ENCODE measurements around the gene MAGEA10. TPM values are rescaled to one million over a fixed set of nuclear protein-coding genes. Genes with fewer than 3 reads are reported as not detected.

The MAGEA10 gene
- total RNA-seq, 1 experiment from 2014 or later = not detected

DNA sequence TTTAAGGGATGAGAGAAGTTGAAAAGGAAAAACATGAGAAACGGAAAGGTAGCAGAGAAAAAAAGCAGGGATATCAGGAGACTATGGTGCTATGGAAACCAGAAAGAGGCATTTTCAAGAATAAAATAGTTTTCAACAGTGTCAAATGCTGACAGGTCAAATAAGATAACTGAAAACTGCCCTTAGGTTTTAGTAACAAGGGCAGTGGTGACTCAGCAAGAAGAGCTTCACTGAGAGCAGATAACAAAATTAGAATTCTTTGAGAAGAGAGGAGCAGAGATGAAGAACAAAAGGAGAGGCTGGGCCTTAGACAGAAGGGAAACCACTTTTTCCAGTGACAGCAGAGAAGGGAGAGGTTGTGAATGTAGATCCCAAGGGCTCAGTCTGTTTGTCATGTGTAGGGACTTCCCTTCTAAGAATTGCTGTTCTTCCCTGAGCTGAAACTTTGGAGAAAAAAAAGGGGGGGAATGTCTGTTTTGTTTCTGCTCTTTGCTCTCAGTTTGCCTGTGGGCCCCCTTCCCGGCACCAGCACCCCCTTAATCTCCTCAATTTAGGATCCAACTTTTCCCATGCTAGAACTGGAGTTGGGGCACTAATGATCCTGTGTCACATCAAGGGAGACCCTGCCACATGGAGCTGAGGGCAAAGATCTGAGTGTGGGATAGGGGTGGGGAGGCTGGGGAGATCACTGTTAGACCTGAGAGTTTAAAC is 26.8 kb upstream of the MAGEA10 start:
- no peak overlapping the region for H3T11ph ChIP-seq (ENCODE audit: low read length)
- H3K4me2 ChIP-seq (ENCODE audit: insufficient read depth, insufficient read length, low read length) = no peak overlapping the region
- H2BK20ac ChIP-seq (ENCODE audit: low read depth, low read length, poor library complexity, severe bottlenecking) = no peak overlapping the region
- DNase-seq = no peak
- no peak overlapping the region for H3K56ac ChIP-seq (ENCODE audit: insufficient read length, low read depth, low read length)
- Mint-ChIP-seq H3K4me3 (no peak overlapping the region), H3K4me1 (no peaks in the 10 kb centered on the region), H3K27ac (no peak overlapping the region), H3K9me3 (peaks cover 59% of the 10 kb centered on the region in 2 experiments), H3K27me3 (ENCODE audit: low read depth) (no peaks in the 10 kb centered on the region; the same call in none of the 2 replicates), H3K36me3 (ENCODE audit: insufficient read depth in 1 of 3, low read depth in 3 of 3) (peaks cover 8 to 11% (median 10%) of the 10 kb centered on the region in 3 experiments)
- H4K8ac ChIP-seq (replicated peaks; ENCODE audit: insufficient read length, low read depth, low read length) = no peak overlapping the region
- H3K18ac ChIP-seq (ENCODE audit: insufficient read length, low read depth, low read length) = no peak overlapping the region
- H3K23me2 ChIP-seq (ENCODE audit: insufficient read length, low read depth, low read length, poor library complexity, severe bottlenecking) = no peaks in the 10 kb centered on the region
- H3K23ac ChIP-seq (ENCODE audit: insufficient read length, low read depth, low read length) = no peak overlapping the region
- peaks cover 62% of the 10 kb centered on the region for H3K9me3 ChIP-seq (ENCODE audit: control insufficient read depth, low read depth, low read length)
- H3K79me2 ChIP-seq (ENCODE audit: insufficient read depth, low read length) = no peaks in the 10 kb centered on the region
- H4K91ac ChIP-seq (ENCODE audit: insufficient read length, low read depth, low read length) = no peak overlapping the region
- H3K4me1 ChIP-seq (ENCODE audit: insufficient read depth, low read length) = no peaks in the 10 kb centered on the region
- TF ChIP-seq, protein P1, sequence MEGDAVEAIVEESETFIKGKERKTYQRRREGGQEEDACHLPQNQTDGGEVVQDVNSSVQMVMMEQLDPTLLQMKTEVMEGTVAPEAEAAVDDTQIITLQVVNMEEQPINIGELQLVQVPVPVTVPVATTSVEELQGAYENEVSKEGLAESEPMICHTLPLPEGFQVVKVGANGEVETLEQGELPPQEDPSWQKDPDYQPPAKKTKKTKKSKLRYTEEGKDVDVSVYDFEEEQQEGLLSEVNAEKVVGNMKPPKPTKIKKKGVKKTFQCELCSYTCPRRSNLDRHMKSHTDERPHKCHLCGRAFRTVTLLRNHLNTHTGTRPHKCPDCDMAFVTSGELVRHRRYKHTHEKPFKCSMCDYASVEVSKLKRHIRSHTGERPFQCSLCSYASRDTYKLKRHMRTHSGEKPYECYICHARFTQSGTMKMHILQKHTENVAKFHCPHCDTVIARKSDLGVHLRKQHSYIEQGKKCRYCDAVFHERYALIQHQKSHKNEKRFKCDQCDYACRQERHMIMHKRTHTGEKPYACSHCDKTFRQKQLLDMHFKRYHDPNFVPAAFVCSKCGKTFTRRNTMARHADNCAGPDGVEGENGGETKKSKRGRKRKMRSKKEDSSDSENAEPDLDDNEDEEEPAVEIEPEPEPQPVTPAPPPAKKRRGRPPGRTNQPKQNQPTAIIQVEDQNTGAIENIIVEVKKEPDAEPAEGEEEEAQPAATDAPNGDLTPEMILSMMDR (conservative IDR thresholded peaks at IDR 0.05) = no peak
- H3K14ac ChIP-seq (ENCODE audit: insufficient read depth, low read length) = no peak overlapping the region
- H2AFZ ChIP-seq (ENCODE audit: low read length) = no peak overlapping the region
- no peak overlapping the region for H4K5ac ChIP-seq (ENCODE audit: insufficient read length, low read depth, low read length)
- H2AK5ac ChIP-seq (ENCODE audit: insufficient read length, low read length) = no peak overlapping the region
- H2BK120ac ChIP-seq (ENCODE audit: low read depth, low read length, poor library complexity, severe bottlenecking) = no peak overlapping the region
- no peak overlapping the region for H2BK12ac ChIP-seq (ENCODE audit: insufficient read length, low read depth, low read length)
- no peak overlapping the region for H3K9ac ChIP-seq (ENCODE audit: extremely low read depth, insufficient read length, low read length)
- no peaks in the 10 kb centered on the region for H4K20me1 ChIP-seq (ENCODE audit: control insufficient read depth, insufficient read depth, insufficient read length)
- no peaks in the 10 kb centered on the region for H3K27me3 ChIP-seq (ENCODE audit: insufficient read depth, low read length)
- WGBS (ENCODE audit: extremely low coverage, insufficient read length, low lambda C conversion rate) = no CpG with 5 or more reads among the region's 2 CpGs
- H3K27ac ChIP-seq (ENCODE audit: insufficient read length, low read depth, low read length) = no peak overlapping the region
- no peak overlapping the region for H2BK15ac ChIP-seq (ENCODE audit: low read depth, low read length)
- H3K4ac ChIP-seq (ENCODE audit: low read depth, low read length) = no peak overlapping the region
- H2BK5ac ChIP-seq (ENCODE audit: insufficient read length, low read length) = no peak overlapping the region
- H3K79me1 ChIP-seq (ENCODE audit: insufficient read depth, low read depth, low read length, poor library complexity, severe bottlenecking) = no peaks in the 10 kb centered on the region
